ENCODE data around the gene PRMT7.

The PRMT7 gene

GRCh38 chr16:68395167-68395786 is 84.5 kb downstream of the PRMT7 start:
- no peak for DNase-seq (ENCODE audit: low read depth, low spot score)

DNA sequence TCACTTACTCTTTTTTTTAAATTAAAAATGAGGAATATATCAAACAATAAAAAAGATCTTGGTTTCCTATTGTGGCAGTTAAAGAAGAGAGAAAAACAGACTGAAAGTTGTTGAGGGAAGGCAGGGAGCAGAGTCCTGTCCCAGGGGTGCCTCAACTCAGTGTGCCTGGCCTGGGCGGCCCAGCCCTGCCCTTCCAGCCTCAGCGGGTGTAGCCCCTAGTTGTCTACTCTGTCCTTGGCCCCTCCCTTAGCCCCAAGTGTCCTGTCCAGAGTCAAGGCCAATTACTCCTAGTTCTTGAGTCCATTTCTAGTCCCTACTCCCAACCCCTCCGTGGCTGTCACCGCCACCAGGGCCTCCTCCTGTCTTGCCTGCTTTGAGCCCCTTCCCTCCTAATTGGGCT is 85.0 kb downstream of the PRMT7 start:
- DNase-seq (ENCODE audit: low read depth, low spot score), result no peak

GRCh38 chr16:68396481-68396880 is 85.7 kb downstream of the PRMT7 start:
- no peak for DNase-seq (ENCODE audit: low read depth, low spot score)

DNA sequence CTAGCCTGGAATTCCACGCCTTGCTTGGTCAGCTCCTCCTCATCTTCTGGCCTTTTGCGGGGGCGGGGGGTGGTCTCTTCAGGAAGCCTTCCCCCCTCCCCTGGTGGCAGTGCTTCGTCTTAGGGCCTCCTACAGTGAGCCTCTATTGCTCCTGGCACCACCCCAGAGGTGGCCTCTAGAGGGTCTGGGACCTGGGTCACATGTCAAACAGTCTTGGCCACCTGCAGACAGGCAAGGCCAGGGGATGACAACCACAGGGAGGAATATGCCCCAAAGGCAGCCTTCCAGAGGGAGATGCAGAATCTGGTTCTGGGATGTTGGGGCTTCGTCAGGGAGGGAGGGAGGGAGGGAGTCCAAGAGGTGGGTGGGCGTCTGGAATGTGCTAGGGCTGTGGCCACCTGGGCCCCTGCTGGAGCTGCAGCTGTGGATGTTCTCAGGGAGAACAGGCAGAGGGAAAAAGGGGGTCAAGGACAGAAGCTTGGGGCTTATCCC is 86.9 kb downstream of the PRMT7 start:
- DNase-seq (ENCODE audit: low read depth, low spot score), result no peak

GRCh38 chr16:68399456-68399855 is 88.6 kb downstream of the PRMT7 start:
- no peak for DNase-seq (ENCODE audit: low read depth, low spot score)

DNA sequence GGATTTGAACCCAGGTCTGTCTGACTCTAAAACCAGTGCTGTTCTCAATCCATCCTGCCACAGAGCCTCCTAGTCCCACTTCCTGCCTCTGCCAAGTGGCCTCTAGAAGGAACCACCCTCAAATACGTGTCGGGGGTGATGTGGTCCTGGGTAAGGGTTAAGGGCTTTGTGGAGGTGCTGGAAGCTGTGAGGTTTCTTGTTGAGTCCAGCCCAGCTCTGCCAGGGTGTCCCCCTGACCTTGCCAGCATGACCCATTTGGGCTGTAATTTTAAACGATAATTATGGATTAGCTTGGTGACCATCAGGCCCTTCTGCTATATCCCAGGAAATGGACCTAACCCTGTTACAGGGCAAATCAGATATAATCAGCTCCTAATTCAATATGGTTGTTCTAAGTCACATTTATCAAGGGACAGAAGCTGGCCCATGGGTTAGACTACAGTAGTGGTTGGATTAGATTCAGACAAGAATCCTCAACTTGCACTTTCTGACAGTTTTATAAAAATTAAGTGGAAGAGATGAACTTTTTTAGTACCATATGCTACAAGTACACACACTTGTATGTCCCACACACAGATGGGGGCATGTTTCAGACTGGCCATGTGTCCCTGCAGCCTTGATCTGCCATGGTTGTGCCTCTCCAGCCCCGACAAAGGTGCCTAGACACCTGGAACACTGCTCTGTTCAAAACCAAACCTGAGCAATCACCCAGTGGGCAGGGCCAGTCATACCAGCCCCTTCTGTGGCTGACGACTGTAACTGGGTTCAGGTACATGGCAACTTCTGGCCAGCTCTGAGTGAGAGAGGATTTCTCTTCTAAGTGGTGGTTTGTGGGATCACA is 89.5 kb downstream of the PRMT7 start:
- no peak for DNase-seq (ENCODE audit: low read depth, low spot score)

DNA sequence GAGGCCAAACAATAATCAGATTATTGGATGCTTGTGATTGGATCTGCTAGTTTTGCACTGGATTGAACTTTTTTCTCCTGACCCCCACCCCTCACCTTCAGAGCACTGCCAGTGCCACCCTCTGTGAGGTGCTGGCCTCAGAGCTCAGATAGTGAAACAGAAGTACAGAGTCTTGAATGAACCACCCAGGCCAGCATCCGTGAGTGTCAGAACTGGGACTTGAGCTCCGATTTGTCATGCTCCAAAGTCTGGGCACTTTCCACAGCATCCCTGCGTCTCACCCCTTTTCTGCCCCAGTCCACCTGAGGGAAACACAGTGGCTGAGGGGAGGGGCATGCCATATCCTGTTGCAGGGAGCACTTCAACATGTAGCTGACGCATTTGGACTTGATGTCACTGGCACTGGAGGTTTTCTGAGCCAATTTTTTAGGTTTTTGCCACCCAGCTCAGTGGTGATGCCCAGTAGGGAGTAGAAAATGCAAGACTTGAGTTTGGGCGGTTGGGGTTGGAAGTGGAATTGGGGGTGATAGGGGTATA is 90.2 kb downstream of the PRMT7 start:
- DNase-seq (ENCODE audit: low read depth, low spot score), result no peak

DNA sequence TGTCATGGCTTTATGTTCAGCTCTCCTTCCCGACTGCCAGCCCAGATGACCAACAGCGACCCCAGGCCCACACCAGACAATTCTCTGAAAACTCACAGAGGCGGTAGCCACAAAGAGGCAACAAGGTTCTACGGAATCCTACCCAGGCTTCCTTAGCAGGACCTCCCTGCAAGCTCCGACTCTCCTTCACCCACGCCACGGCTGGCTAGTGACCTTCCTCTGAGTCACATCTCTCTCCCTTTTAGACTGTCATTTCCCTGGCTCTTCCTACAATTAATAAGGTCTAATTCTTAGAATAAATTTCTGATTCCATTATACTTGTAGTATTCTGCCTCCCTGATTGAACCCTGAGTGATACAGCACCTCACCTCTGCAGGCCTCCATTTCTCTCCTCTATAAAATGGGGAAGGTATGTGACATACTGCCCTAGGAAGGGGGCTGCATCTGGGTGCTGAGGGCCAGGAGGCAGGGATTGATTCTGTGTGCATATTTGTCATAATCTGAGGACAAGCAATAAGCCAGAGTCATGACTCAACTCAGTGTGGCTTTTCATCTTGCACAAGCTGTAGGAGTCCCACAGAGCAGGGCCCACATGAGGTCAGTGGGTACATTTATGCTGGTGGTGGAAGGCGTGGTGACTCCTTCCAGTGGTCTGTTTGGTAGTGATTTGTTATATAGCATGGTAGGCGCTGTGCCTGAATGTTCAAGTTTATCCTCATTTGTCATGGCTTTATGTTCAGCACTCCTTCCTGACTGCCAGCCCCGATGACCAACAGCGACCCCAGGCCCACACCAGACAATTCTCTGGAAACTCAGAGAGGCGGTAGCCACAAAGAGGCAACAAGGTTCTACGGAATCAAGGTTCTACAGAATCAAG is 91.3 kb downstream of the PRMT7 start:
- no peak for DNase-seq (ENCODE audit: low read depth, low spot score)

- no peak for DNase-seq (ENCODE audit: low read depth, low spot score)
Observed at GRCh38 chr16:68402748-68403040, 91.9 kb downstream of the PRMT7 start.

DNA sequence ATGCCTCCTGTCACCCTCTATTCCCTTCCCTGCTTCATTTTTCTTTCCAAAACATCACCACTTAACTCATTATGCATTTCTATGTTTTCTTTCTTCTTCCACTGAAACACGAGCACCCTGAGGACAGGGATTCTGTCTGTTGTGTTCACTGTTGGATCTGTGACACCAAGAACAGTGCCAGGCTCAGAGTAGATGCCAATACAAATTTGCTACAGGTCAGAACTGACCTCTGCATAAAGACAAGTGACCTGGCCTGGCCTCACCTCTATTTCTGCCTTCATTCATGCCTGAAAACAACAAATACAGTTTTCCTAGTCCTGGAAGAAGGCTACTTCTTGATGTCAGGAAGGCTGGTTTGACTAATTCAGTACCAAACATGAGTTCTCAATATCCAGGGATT is 92.4 kb downstream of the PRMT7 start:
- no peak for DNase-seq (ENCODE audit: low read depth, low spot score)

- DNase-seq (ENCODE audit: low read depth, low spot score), result no peak
Observed at GRCh38 chr16:68403704-68404103, 92.9 kb downstream of the PRMT7 start.

GRCh38 chr16:68404736-68405345 is 94.0 kb downstream of the PRMT7 start:
- no peak for DNase-seq (ENCODE audit: low read depth, low spot score)

DNA sequence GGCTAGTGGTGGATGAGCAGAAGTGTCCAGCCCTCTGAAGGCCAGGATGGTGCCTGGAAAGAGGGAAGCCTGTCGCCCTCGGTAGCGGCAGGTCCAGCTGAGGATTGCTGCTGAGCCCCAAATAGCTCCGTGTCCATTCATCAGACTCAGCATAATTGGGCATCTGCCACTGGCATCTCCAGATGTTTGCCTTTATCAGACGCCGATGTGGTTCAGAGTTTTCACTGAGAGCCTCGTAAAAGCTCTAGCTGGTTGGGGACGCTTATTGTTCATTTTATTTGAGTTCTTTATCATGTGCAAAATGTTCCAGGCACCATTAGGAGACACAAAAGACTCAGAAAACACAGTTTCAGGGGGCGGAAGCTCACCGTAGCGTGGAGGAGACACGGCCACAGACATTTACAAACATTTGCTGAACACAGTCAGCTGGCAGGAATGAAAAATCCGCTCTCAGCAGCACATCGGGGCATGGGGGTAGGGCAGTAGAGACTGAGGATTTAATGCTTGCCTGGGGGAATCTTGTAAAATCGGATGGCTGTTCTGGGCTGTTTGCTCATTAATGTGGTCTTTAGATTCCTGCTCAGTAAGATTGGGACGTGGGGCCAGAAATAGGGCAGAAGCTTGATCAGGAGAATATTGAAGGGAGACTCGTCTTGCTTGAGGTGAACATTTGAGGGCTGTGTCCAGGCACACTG is 95.8 kb downstream of the PRMT7 start:
- no peak for DNase-seq (ENCODE audit: low read depth, low spot score)
